Esophagus muscularis mucosa (tissue), 4 donors: ENCODE measurements around the gene CEBPG. TPM values are rescaled to one million over a fixed set of nuclear protein-coding genes. Genes with fewer than 3 reads are reported as not detected.
A peak's percentile ranks its signal among the peaks of the same experiment; 100 is the strongest.

Source experiments
- DNase-seq: peaks from one replicate; pipeline ENCODE4 v3.0.0-alpha.2; 2017; ENCODE audit errors: extremely low spot score
- H3K27ac ChIP-seq, 4 donors: fragments of 200-600 bp; sonication (generic); replicated peaks in 1 of 4; 1 replicate in 3 of 4; 2 replicates in 1 of 4; pipeline ENCODE4 v1.5.1; 2016 to 2019; ENCODE audit warnings: mild to moderate bottlenecking in 1 of 4
- H3K27me3 ChIP-seq, 4 donors: fragments of 200-600 bp; sonication (generic); one replicate each; pipeline versions ENCODE4 v1.5.1 to v1.6.0; 2016 to 2019
- H3K36me3 ChIP-seq, 4 donors: fragments of 200-600 bp; sonication (generic); one replicate each; pipeline ENCODE4 v1.5.1; 2016 to 2019
- H3K4me1 ChIP-seq, 4 donors: fragments of 200-600 bp; sonication (generic); one replicate each; pipeline ENCODE4 v1.5.1; 2016 to 2019
- H3K4me3 ChIP-seq, 4 donors: fragments of 200-600 bp; sonication (generic); 1 replicate in 2 of 4; 2 replicates in 2 of 4; pipeline ENCODE4 v1.5.1; 2016 to 2019; ENCODE audit warnings: mild to moderate bottlenecking in 4 of 4, moderate library complexity in 1 of 4
- H3K9me3 ChIP-seq, 4 donors: fragments of 200-600 bp; sonication (generic); 1 replicate in 3 of 4; 2 replicates in 1 of 4; pipeline ENCODE4 v1.5.1; 2016 to 2019
- CTCF ChIP-seq, 3 experiments: fragments of 200-600 bp in 2 of 3; fragments of 450-650 bp in 1 of 3; sonication (generic) in 2 of 3; IDR thresholded peaks; one replicate each; pipeline ENCODE4 v1.5.1; 2017 to 2019; ENCODE audit warnings: antibody characterized with exemption in 3 of 3, mild to moderate bottlenecking in 2 of 3, moderate library complexity in 1 of 3
- EP300 ChIP-seq: sonication (generic); formaldehyde crosslinking; IDR thresholded peaks from one replicate; pipeline ENCODE4 v1.6.1; 2017; ENCODE audit warnings: antibody characterized with exemption
- POLR2A ChIP-seq: fragments of 450-650 bp; IDR thresholded peaks from one replicate; pipeline ENCODE4 v1.6.1; 2017; ENCODE audit warnings: antibody characterized with exemption, moderate library complexity, mild to moderate bottlenecking, low read depth
- POLR2AphosphoS5 ChIP-seq, 2 donors: sonication (generic); formaldehyde crosslinking; IDR thresholded peaks; one replicate each; pipeline ENCODE4 v1.6.1; 2017; ENCODE audit warnings: antibody characterized with exemption in 2 of 2
- WGBS: methylation state at CpG from one replicate; pipeline ENCODE4 v1.1.5; 2018; 5-methylcytosine and 5-hydroxymethylcytosine counted together
- intact Hi-C: fragments of 100-400 bp; cut with DNase I; formaldehyde crosslinking; loops from one replicate; pipeline ENCODE4 v1.15.1; 2023
- total RNA-seq, 4 donors: library from RNA; depleted of rRNA; stranded (reverse); fragments of >200 nt; gene quantifications; one replicate each; pipeline versions ENCODE4 v1.1.0 to v1.2.1, GENCODE V29; 2016

The CEBPG gene
- total RNA-seq, 4 donors from 2014 or later = 23.1 to 30.3 (median 28.5) TPM

GRCh38 chr19:33388725-33389420 is 15.4 kb downstream of the CEBPG start:
- 86% methylated on average over 16 of the region's 28 CpGs for WGBS
- H3K4me1 ChIP-seq = peaks cover 61 to 66% (median 63%) of the 10 kb centered on the region in 4 donors

GRCh38 chr19:33389421-33390100 is 16.1 kb downstream of the CEBPG start:
- Histone ChIP-seq H3K27ac (peak overlapping the region; percentile 58 to 81 (median 70)), H3K4me3 (peak overlapping the region in 1 of 4 donors; percentile 1), H3K9me3 (no peaks in the 10 kb centered on the region), H3K27me3 (no peaks in the 10 kb centered on the region), H3K4me1 (peaks cover 68 to 73% (median 70%) of the 10 kb centered on the region in 4 donors), H3K36me3 (peaks cover 12 to 34% (median 25%) of the 10 kb centered on the region in 4 donors)
- no peak for DNase-seq
- WGBS = 53% methylated on average over 21 of the region's 22 CpGs
- intact Hi-C loops = no loop called here
- TF ChIP-seq CTCF (IDR thresholded peaks at IDR 0.05) (no peak), EP300 (no peak), POLR2A (no peak), POLR2AphosphoS5 (IDR thresholded peaks at IDR 0.05) (no peak)

More at GRCh38 chr19:33388725-33389420, 15.4 kb downstream of the CEBPG start:
- peaks cover 12 to 35% (median 25%) of the 10 kb centered on the region in 4 donors for H3K36me3 ChIP-seq
- no peaks in the 10 kb centered on the region for H3K9me3 ChIP-seq
- peak overlapping the region; percentile 58 to 81 (median 70) for H3K27ac ChIP-seq
- no peaks in the 10 kb centered on the region for H3K27me3 ChIP-seq
- intact Hi-C loops = no loop called here
- TF ChIP-seq POLR2AphosphoS5 (IDR thresholded peaks at IDR 0.05) = no peak
- no peak for TF ChIP-seq EP300
- no peak for TF ChIP-seq POLR2A
- no peak for TF ChIP-seq CTCF (IDR thresholded peaks at IDR 0.05)
- DNase-seq = no peak
- H3K4me3 ChIP-seq = peak overlapping the region in 1 of 4 donors; percentile 1

GRCh38 chr19:33390101-33390907 is 16.8 kb downstream of the CEBPG start:
- 35% methylated on average over 12 of the region's 19 CpGs for WGBS
- intact Hi-C loops = no loop called here
- no peak overlapping the region for H3K4me3 ChIP-seq
- TF ChIP-seq CTCF (IDR thresholded peaks at IDR 0.05) (no peak), POLR2A (no peak), EP300 (no peak), POLR2AphosphoS5 (IDR thresholded peaks at IDR 0.05) (peak; percentile 25 to 45)
- no peak for DNase-seq
- H3K27me3 ChIP-seq = no peaks in the 10 kb centered on the region
- no peaks in the 10 kb centered on the region for H3K9me3 ChIP-seq
- peak overlapping the region; percentile 58 to 81 (median 70) for H3K27ac ChIP-seq
- peaks cover 12 to 34% (median 25%) of the 10 kb centered on the region in 4 donors for H3K36me3 ChIP-seq
- peaks cover 75 to 80% (median 78%) of the 10 kb centered on the region in 4 donors for H3K4me1 ChIP-seq

- Histone ChIP-seq H3K36me3 (peaks cover 9 to 28% (median 20%) of the 10 kb centered on the region in 4 donors), H3K4me1 (peaks cover 82 to 87% (median 84%) of the 10 kb centered on the region in 4 donors), H3K27me3 (no peaks in the 10 kb centered on the region), H3K27ac (peak overlapping the region in 2 of 4 donors; percentile 59 to 63), H3K9me3 (no peaks in the 10 kb centered on the region), H3K4me3 (no peak overlapping the region)
- intact Hi-C loops = no loop called here
- DNase-seq = no peak
- WGBS = 89% methylated on average over 6 of the region's 24 CpGs
- no peak for TF ChIP-seq CTCF (IDR thresholded peaks at IDR 0.05)
- TF ChIP-seq POLR2A = no peak
- TF ChIP-seq EP300 = no peak
- TF ChIP-seq POLR2AphosphoS5 (IDR thresholded peaks at IDR 0.05) = no peak
Measured at GRCh38 chr19:33390908-33391630, 17.6 kb downstream of the CEBPG start.
